Smooth muscle cell (in vitro differentiated cells): Measurements from ENCODE around the gene NUP205. TPM values are rescaled to one million over a fixed set of nuclear protein-coding genes. Genes with fewer than 3 reads are reported as not detected.

Experiments used
- DNase-seq: peaks from one replicate; lab custom pipeline; 2025; ENCODE audit not compliant: unreplicated experiment; lab: John Stamatoyannopoulos, UW
- H2AFZ ChIP-seq: fragments of 200-600 bp; sonication (generic); 2 replicates; pipeline ENCODE4 v1.6.0; 2016; ENCODE audit warnings: antibody characterized with exemption, low read depth, mild to moderate bottlenecking
- H3F3A ChIP-seq: fragments of 200-600 bp; sonication (generic); 2 replicates; pipeline ENCODE4 v1.6.0; 2017; ENCODE audit warnings: antibody characterized with exemption, low read depth
- H3K27ac ChIP-seq: fragments of 200-600 bp; sonication (generic); 2 replicates; pipeline ENCODE4 v1.5.1; 2016; ENCODE audit warnings: low read depth, mild to moderate bottlenecking
- H3K27me3 ChIP-seq: fragments of 200-600 bp; sonication (generic); 2 replicates; pipeline ENCODE4 v1.6.1; 2016; ENCODE audit warnings: low read depth, mild to moderate bottlenecking
- H3K36me3 ChIP-seq: fragments of 200-600 bp; sonication (generic); 2 replicates; pipeline ENCODE4 v1.5.1; 2016; ENCODE audit warnings: low read depth
- H3K4me1 ChIP-seq: fragments of 200-600 bp; sonication (generic); 2 replicates; pipeline ENCODE4 v1.5.1; 2016; ENCODE audit warnings: low read depth
- H3K4me2 ChIP-seq: fragments of 200-600 bp; sonication (generic); 2 replicates; pipeline ENCODE4 v1.6.0; 2016; ENCODE audit warnings: mild to moderate bottlenecking
- H3K4me3 ChIP-seq: fragments of 200-600 bp; sonication (generic); 2 replicates; pipeline ENCODE4 v1.5.1; 2016; ENCODE audit warnings: mild to moderate bottlenecking
- H3K79me2 ChIP-seq: fragments of 200-600 bp; sonication (generic); 2 replicates; pipeline ENCODE4 v1.6.0; 2016; ENCODE audit warnings: low read depth, mild to moderate bottlenecking
- H3K9ac ChIP-seq: fragments of 200-600 bp; sonication (generic); 2 replicates; pipeline ENCODE4 v1.6.0; 2016; ENCODE audit warnings: low read depth
- H3K9me3 ChIP-seq: fragments of 200-600 bp; sonication (generic); replicated peaks from 2 replicates; pipeline ENCODE4 v1.5.1; 2016; ENCODE audit warnings: low read depth
- H4K20me1 ChIP-seq: fragments of 200-600 bp; sonication (generic); 2 replicates; pipeline ENCODE4 v1.6.0; 2016; ENCODE audit warnings: low read depth
- WGBS: methylation state at CpG from one replicate; pipeline ENCODE4 v1.1.7; 2016; ENCODE audit warnings: low lambda C conversion rate; 5-methylcytosine and 5-hydroxymethylcytosine counted together
- polyA plus RNA-seq: library from polyadenylated mRNA; unstranded; fragments of >200 nt; fragmentation: Nextera tagmentation; extraction: Ambion mirVana; gene quantifications from 2 replicates; pipeline ENCODE4 v1.2.1, GENCODE V29; 2016
- total RNA-seq: library from RNA; depleted of rRNA; stranded (reverse); fragments of >200 nt; gene quantifications from 2 replicates; pipeline ENCODE4 v1.2.3, GENCODE V29; 2014
- TF ChIP-seq, protein P1 (sequence below): fragments of 200-600 bp; sonication (generic); IDR thresholded peaks from 2 replicates; pipeline ENCODE4 v1.5.1; 2017; ENCODE audit warnings: borderline replicate concordance, mild to moderate bottlenecking, antibody characterized with exemption; ENCODE audit not compliant: insufficient read depth, poor library complexity, severe bottlenecking

Gene NUP205
- total and polyA plus RNA-seq, 2 experiments from 2014 or later, result 17.3 to 69.6 TPM

DNA sequence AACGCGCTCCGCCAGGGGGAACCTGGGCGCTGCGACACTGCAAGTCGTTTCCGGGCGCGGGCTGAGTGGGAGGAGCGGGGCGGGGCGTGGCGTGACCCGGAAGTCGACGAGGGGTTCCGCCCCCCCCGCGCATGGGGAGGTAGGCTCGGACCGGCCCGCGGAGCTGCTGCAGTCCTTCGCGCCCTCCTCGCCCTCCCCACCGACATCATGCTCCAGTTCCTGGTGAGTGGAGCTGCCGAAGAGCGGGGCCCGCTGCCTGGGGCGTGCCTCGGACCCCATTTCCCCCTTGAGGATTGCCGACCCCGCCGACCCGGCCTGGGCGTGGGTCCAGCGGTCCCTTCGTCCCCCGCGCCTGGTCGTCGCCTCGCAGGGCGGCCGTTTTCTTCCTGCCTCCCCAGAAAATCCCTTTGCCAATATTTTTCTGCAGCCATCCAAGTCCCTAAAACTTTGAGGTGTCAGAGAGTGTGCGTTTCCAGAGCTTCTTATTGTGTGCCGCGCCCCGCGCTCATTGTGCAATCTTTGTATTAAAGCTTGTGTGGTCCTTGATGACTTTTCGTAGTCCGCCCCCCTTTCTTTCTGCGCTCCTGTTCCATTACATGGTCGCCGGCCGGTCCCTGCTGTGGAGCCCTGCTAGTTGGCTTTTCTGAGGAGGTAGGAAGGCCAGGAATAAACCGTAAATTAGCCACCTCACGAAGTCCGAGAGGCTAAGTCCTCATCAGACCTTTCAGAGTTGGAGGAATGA, 104.8 kb downstream of the NUP205 start, which contains the start of gene STMP1:
Gene STMP1 (plus strand): TSS at position 142 of the 742 bp plus-strand sequence.
- Histone ChIP-seq H4K20me1 (no peaks in the 10 kb centered on the region), H2AFZ (peak within 1 kb of the TSS; percentile 96), H3K9me3 (no peaks in the 10 kb centered on the region), H3K79me2 (peaks cover 44% of the 10 kb centered on the region), H3F3A (peaks cover 6% of the 10 kb centered on the region), H3K4me3 (peak within 1 kb of the TSS; percentile 96), H3K27me3 (no peaks in the 10 kb centered on the region), H3K4me1 (peaks cover 9% of the 10 kb centered on the region), H3K27ac (peak within 1 kb of the TSS; percentile 97), H3K4me2 (peak within 1 kb of the TSS; percentile 97), H3K36me3 (no peaks in the 10 kb centered on the region), H3K9ac (peak within 1 kb of the TSS; percentile 98)
- TF ChIP-seq, protein P1, sequence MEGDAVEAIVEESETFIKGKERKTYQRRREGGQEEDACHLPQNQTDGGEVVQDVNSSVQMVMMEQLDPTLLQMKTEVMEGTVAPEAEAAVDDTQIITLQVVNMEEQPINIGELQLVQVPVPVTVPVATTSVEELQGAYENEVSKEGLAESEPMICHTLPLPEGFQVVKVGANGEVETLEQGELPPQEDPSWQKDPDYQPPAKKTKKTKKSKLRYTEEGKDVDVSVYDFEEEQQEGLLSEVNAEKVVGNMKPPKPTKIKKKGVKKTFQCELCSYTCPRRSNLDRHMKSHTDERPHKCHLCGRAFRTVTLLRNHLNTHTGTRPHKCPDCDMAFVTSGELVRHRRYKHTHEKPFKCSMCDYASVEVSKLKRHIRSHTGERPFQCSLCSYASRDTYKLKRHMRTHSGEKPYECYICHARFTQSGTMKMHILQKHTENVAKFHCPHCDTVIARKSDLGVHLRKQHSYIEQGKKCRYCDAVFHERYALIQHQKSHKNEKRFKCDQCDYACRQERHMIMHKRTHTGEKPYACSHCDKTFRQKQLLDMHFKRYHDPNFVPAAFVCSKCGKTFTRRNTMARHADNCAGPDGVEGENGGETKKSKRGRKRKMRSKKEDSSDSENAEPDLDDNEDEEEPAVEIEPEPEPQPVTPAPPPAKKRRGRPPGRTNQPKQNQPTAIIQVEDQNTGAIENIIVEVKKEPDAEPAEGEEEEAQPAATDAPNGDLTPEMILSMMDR, result peak; percentile 60
- WGBS, result 1% methylated on average over 59 of the region's 60 CpGs
- peak; percentile 90 for DNase-seq

DNA sequence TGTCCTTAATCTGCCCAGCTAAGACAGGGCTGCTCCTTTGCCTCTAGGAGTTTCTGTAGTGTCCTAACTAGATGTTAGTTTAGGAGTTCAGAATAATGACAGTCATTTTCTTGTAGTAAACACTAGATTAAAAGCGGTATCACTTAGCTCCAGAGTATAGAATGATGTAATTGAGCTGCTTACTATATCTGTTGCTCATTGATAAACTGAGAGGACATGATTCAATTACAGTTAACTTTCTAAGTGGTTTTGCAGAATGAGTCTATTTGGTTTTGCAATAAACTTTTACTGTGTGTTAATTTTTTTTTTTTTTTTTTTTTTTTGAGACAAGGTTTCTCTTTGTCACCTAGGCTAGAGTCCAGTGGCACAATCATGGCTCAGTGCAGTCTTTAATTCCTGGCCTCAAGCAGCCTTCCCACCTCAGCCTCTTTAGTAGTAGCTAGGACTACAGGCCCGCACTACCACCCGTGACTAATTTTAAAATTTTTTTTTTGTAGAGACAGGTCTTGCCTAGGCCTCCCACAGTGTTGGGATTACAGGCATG, 106.4 kb downstream of the NUP205 start:
- no peak overlapping the region for H3K9ac ChIP-seq
- H3K27ac ChIP-seq, result peak overlapping the region; percentile 97
- H2AFZ ChIP-seq, result no peak overlapping the region
- H4K20me1 ChIP-seq, result no peaks in the 10 kb centered on the region
- peaks cover 9% of the 10 kb centered on the region for H3K4me1 ChIP-seq
- H3K27me3 ChIP-seq, result no peaks in the 10 kb centered on the region
- no peaks in the 10 kb centered on the region for H3K9me3 ChIP-seq
- no peak for DNase-seq
- H3F3A ChIP-seq, result peaks cover 6% of the 10 kb centered on the region
- WGBS, result 42% methylated on average over 3 of the region's 3 CpGs
- H3K79me2 ChIP-seq, result peaks cover 60% of the 10 kb centered on the region
- H3K4me3 ChIP-seq, result no peak overlapping the region
- peak overlapping the region; percentile 97 for H3K4me2 ChIP-seq
- TF ChIP-seq, protein P1, result no peak
- H3K36me3 ChIP-seq, result no peaks in the 10 kb centered on the region

DNA sequence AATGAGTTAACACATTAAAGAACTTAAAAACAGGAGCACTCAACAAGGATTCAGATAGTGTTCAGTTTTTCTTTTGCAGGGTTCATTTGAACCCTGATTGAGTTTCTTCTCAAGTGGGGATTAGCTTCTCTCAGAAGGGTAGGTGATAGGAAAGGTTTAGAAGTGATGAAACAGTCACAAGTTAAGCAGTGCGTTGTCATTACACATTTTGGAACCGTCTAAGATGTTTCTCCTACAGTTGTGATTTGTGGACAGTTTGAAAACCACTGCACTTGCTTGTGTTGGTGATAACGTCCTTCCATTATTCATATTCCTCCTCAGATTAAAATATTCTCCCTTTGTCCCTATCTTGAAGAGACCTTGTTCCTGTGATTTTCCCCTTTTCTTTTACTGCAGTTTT, 107.3 kb downstream of the NUP205 start:
- H3K79me2 ChIP-seq, result peaks cover 69% of the 10 kb centered on the region
- WGBS, result 80% methylated on average over 3 of the region's 3 CpGs
- H3K4me1 ChIP-seq, result peaks cover 9% of the 10 kb centered on the region
- H3K36me3 ChIP-seq, result no peaks in the 10 kb centered on the region
- H3K9me3 ChIP-seq, result no peaks in the 10 kb centered on the region
- no peak overlapping the region for H3K4me3 ChIP-seq
- DNase-seq, result no peak
- H3K4me2 ChIP-seq, result no peak overlapping the region
- no peak overlapping the region for H3K9ac ChIP-seq
- H2AFZ ChIP-seq, result no peak overlapping the region
- H3K27ac ChIP-seq, result peak overlapping the region; percentile 97
- TF ChIP-seq, protein P1, result no peak
- no peaks in the 10 kb centered on the region for H3K27me3 ChIP-seq
- H3F3A ChIP-seq, result peaks cover 6% of the 10 kb centered on the region
- no peaks in the 10 kb centered on the region for H4K20me1 ChIP-seq
